Ovary (tissue), 3 donors: Measurements from ENCODE around the gene TGM2.

Experiments used
- CTCF ChIP-seq, 3 donors: fragments of 450-650 bp in 2 of 3; fragments of 200-600 bp in 1 of 3; IDR thresholded peaks; one replicate each; pipeline versions ENCODE4 v1.5.1 to v1.8.0; 2016 to 2022; ENCODE audit warnings: antibody characterized with exemption in 3 of 3, mild to moderate bottlenecking in 1 of 3
- EP300 ChIP-seq: sonication (generic); formaldehyde crosslinking; IDR thresholded peaks from one replicate; pipeline ENCODE4 v1.6.1; 2017; ENCODE audit warnings: antibody characterized with exemption
- POLR2A ChIP-seq: fragments of 450-650 bp; IDR thresholded peaks from one replicate; pipeline ENCODE4 v1.6.1; 2017; ENCODE audit warnings: antibody characterized with exemption, mild to moderate bottlenecking, moderate library complexity
- donor health status: DM: no; HTN: no; CAD: no.

- TF ChIP-seq CTCF (IDR thresholded peaks at IDR 0.05) (no peak), POLR2A (no peak), EP300 (no peak)
Observed at GRCh38 chr20:38209736-38210405, 44.8 kb upstream of the TGM2 start.
